ENCODE data around the gene WDR38. TPM values are rescaled to one million over a fixed set of nuclear protein-coding genes. Genes with fewer than 3 reads are reported as not detected.

Gene WDR38
- total and polyA plus RNA-seq, 4 donors, result not detected

DNA sequence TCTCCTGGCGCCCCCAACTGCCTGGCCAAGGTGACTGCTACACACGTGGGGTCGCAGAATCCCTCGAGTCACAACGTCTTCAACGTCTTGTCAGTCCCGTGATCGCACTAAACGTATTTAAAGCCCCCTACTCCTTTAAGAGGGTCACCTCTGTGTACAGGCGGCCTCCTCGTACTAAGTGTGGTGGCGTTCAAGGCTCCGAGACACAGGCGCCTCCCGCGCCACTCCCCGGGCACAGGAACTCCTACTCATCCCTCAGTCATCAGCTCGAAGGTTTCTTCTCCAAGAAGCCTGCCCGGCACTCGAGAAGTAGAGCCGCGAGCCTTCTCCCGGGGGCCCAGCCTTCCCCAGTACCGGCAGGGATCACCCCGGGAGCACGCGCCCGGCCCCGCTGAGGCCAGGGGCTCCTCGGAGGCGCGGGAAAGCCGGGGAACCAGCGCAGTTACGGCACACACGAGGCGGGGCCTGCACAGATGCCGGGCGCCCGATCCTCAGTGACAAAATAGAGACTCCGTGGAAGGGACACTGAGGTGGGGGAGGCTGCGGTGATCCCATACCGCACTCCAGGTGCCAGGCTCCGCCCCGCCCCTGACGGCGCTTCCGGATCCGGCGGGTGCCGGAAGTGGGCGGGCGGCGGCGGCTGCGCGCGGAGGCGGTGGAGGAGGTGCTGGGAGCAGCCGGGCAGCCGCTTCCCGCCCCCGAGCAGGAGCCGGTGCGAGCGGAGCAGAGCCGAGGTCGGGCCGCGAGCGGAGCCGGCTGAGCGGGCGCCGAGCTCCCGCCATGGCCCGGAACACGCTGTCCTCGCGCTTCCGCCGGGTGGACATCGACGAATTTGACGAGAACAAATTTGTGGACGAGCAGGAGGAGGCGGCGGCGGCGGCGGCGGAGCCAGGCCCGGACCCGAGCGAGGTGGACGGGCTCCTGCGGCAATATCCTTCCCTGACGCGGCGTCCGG lies 15.5 kb downstream of the WDR38 start (continued):
- TF ChIP-seq, protein P1, sequence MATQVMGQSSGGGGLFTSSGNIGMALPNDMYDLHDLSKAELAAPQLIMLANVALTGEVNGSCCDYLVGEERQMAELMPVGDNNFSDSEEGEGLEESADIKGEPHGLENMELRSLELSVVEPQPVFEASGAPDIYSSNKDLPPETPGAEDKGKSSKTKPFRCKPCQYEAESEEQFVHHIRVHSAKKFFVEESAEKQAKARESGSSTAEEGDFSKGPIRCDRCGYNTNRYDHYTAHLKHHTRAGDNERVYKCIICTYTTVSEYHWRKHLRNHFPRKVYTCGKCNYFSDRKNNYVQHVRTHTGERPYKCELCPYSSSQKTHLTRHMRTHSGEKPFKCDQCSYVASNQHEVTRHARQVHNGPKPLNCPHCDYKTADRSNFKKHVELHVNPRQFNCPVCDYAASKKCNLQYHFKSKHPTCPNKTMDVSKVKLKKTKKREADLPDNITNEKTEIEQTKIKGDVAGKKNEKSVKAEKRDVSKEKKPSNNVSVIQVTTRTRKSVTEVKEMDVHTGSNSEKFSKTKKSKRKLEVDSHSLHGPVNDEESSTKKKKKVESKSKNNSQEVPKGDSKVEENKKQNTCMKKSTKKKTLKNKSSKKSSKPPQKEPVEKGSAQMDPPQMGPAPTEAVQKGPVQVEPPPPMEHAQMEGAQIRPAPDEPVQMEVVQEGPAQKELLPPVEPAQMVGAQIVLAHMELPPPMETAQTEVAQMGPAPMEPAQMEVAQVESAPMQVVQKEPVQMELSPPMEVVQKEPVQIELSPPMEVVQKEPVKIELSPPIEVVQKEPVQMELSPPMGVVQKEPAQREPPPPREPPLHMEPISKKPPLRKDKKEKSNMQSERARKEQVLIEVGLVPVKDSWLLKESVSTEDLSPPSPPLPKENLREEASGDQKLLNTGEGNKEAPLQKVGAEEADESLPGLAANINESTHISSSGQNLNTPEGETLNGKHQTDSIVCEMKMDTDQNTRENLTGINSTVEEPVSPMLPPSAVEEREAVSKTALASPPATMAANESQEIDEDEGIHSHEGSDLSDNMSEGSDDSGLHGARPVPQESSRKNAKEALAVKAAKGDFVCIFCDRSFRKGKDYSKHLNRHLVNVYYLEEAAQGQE (IDR thresholded peaks at IDR 0.05), result peak; percentile 24
- TF ChIP-seq YY1 (IDR thresholded peaks at IDR 0.05) (no peak), SP1 (IDR thresholded peaks at IDR 0.05) (peak; percentile 23), HNF4A (conservative IDR thresholded peaks at IDR 0.05) (no peak), FOXA1 (IDR thresholded peaks at IDR 0.05) (no peak), RAD21 (IDR thresholded peaks at IDR 0.05) (peak in 1 of 2 donors; percentile 3), NR2F2 (IDR thresholded peaks at IDR 0.05) (no peak), JUND (IDR thresholded peaks at IDR 0.05) (no peak), HNF4G (IDR thresholded peaks at IDR 0.05) (no peak), RXRA (IDR thresholded peaks at IDR 0.05) (no peak), EGR1 (IDR thresholded peaks at IDR 0.05; ENCODE audit: low read depth in 2 of 2) (peak in 1 of 2 donors; percentile 68), TAF1 (conservative IDR thresholded peaks at IDR 0.05) (peak; percentile 33), GABPA (IDR thresholded peaks at IDR 0.05 in 1 of 2, conservative IDR thresholded peaks at IDR 0.05 in 1 of 2) (peak; percentile 73 to 93)

DNA sequence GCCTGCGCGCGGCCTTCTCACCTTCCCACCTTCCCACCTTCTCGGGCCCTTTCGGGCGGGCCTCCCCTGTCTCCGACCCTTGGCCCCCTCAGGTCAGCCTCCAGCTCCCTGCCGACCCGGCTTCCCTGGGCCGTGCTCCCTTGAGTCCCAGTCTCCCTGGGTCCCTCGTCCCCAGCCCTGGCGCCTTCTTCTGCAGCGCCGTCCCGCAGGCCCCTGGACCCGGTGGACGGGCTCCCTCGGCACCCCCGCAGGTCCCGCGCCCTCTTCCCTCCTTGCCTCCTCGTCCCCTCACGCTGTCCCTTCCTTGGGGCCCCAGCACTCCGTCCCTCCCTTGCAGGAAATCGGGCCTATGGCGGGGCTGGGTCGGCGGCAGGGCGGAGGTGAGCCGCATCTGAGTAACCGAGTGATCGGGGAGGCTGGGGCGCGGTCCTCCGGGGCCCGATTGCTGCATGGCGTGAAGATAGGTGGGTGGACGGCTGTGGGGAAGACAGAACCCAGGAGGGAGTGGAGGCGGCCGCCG lies 16.3 kb downstream of the WDR38 start:
- Histone ChIP-seq H3K9ac (ENCODE audit: low read depth in 1 of 2, low read length in 2 of 2) (peak overlapping the region; percentile 87 to 99), H3K4me3 (ENCODE audit: low read depth in 1 of 3, low read length in 3 of 3) (peak overlapping the region; percentile 69 to 98 (median 79)), H3K4me1 (ENCODE audit: control insufficient read depth in 4 of 4, insufficient read depth in 4 of 4, low read length in 3 of 4) (peaks cover 3 to 29% (median 15%) of the 10 kb centered on the region in 4 donors), H3K27ac (ENCODE audit: low read depth in 1 of 2, low read length in 2 of 2) (peak overlapping the region; percentile 84 to 89), H3K27me3 (ENCODE audit: control insufficient read depth in 4 of 4, insufficient read depth in 4 of 4, low read length in 3 of 4) (no peaks in the 10 kb centered on the region), H3K9me3 (ENCODE audit: control insufficient read depth in 4 of 4, low read length in 3 of 4) (no peaks in the 10 kb centered on the region), H3K36me3 (ENCODE audit: control insufficient read depth in 4 of 4, insufficient read depth in 3 of 4, low read depth in 1 of 4, low read length in 3 of 4) (peaks cover 0 to 7% (median 3%) of the 10 kb centered on the region in 4 donors)
- TF ChIP-seq FOXA1 (IDR thresholded peaks at IDR 0.05) (no peak), RXRA (IDR thresholded peaks at IDR 0.05) (no peak)
- DNase-seq (ENCODE audit: low spot score), result peak; percentile 53
- WGBS, result under 1% methylated on average over 41 of the region's 41 CpGs

GRCh38 chr9:124869986-124870560 lies 16.8 kb downstream of the WDR38 start:
- no peak for DNase-seq (ENCODE audit: low spot score)
- TF ChIP-seq JUND (IDR thresholded peaks at IDR 0.05), result no peak
- TF ChIP-seq EGR1 (IDR thresholded peaks at IDR 0.05; ENCODE audit: low read depth in 2 of 2), result no peak
- no peak for TF ChIP-seq FOXA2 (IDR thresholded peaks at IDR 0.05)
- TF ChIP-seq RAD21 (IDR thresholded peaks at IDR 0.05), result peak; percentile 4 to 6
- TF ChIP-seq, protein P1 (IDR thresholded peaks at IDR 0.05), result peak; percentile 29
- TF ChIP-seq, protein P2, sequence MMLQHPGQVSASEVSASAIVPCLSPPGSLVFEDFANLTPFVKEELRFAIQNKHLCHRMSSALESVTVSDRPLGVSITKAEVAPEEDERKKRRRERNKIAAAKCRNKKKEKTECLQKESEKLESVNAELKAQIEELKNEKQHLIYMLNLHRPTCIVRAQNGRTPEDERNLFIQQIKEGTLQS (IDR thresholded peaks at IDR 0.05), result no peak
- peak; percentile 25 for TF ChIP-seq SP1 (IDR thresholded peaks at IDR 0.05)
- TF ChIP-seq GABPA (IDR thresholded peaks at IDR 0.05 in 1 of 2, conservative IDR thresholded peaks at IDR 0.05 in 1 of 2), result peak; percentile 47 to 80
- Histone ChIP-seq H3K9ac (ENCODE audit: low read depth in 1 of 2, low read length in 2 of 2) (peak overlapping the region; percentile 87 to 99), H3K27me3 (ENCODE audit: control insufficient read depth in 4 of 4, insufficient read depth in 4 of 4, low read length in 3 of 4) (no peaks in the 10 kb centered on the region), H3K27ac (ENCODE audit: low read depth in 1 of 2, low read length in 2 of 2) (peak overlapping the region; percentile 84 to 89), H3K4me3 (ENCODE audit: low read depth in 1 of 3, low read length in 3 of 3) (peak overlapping the region; percentile 69 to 98 (median 79)), H3K9me3 (ENCODE audit: control insufficient read depth in 4 of 4, low read length in 3 of 4) (no peaks in the 10 kb centered on the region), H3K36me3 (ENCODE audit: control insufficient read depth in 4 of 4, insufficient read depth in 3 of 4, low read depth in 1 of 4, low read length in 3 of 4) (peaks cover 4 to 11% (median 5%) of the 10 kb centered on the region in 4 donors), H3K4me1 (ENCODE audit: control insufficient read depth in 4 of 4, insufficient read depth in 4 of 4, low read length in 3 of 4) (peaks cover 3 to 30% (median 18%) of the 10 kb centered on the region in 4 donors)
- WGBS, result 11% methylated on average over 12 of the region's 12 CpGs

Data from liver (tissue), 9 donors.